Kidney (tissue), 14 donors: ENCODE results near the gene NPDC1. TPM values are rescaled to one million over a fixed set of nuclear protein-coding genes. Genes with fewer than 3 reads are reported as not detected.
"Not testable (repeated sequence)": the region's sequence is repeated elsewhere in the genome, so short reads cannot be mapped to it uniquely, and the experiment has no call there.

Experiments
- DNase-seq, 5 donors: peaks; one replicate each; pipeline ENCODE4 v3.0.0-alpha.2; 2013 to 2020
- FAIRE-seq: peaks from 2 replicates; lab custom pipeline; 2012; peaks lifted over from hg19 to GRCh38; lab: Jason Lieb, UNC
- H3K27ac ChIP-seq, 2 donors: one replicate each; pipeline ENCODE4 v1.7.0; 2013; ENCODE audit warnings: low read depth in 2 of 2, low read length in 2 of 2, inconsistent platforms in 1 of 2
- H3K27me3 ChIP-seq: one replicate; pipeline ENCODE4 v1.7.1; 2013; ENCODE audit warnings: low read length, inconsistent platforms; ENCODE audit not compliant: control insufficient read depth, insufficient read depth
- H3K36me3 ChIP-seq, 3 donors: one replicate each; pipeline versions ENCODE4 v1.7.0 to v1.7.1; 2013; ENCODE audit warnings: low read length in 3 of 3, control low read depth in 1 of 3, inconsistent platforms in 1 of 3; ENCODE audit not compliant: insufficient read depth in 3 of 3, control insufficient read depth in 2 of 3
- H3K4me1 ChIP-seq, 3 donors: one replicate each; pipeline versions ENCODE4 v1.7.0 to v1.7.1; 2013; ENCODE audit warnings: low read length in 3 of 3, inconsistent platforms in 1 of 3, low read depth in 1 of 3; ENCODE audit not compliant: control insufficient read depth in 2 of 3, insufficient read depth in 2 of 3
- H3K4me3 ChIP-seq, 3 donors: one replicate each; pipeline versions ENCODE4 v1.7.0 to v1.8.1; 2013; ENCODE audit warnings: low read length in 3 of 3, control low read depth in 1 of 3, inconsistent platforms in 1 of 3
- H3K9ac ChIP-seq, 3 donors: one replicate each; pipeline versions ENCODE4 v1.7.0 to v1.7.1; 2013; ENCODE audit warnings: low read length in 3 of 3, control low read depth in 1 of 3, inconsistent platforms in 1 of 3
- H3K9me3 ChIP-seq, 3 donors: one replicate each; pipeline versions ENCODE4 v1.7.0 to v1.7.1; 2013; ENCODE audit warnings: low read length in 3 of 3, control low read depth in 1 of 3, inconsistent platforms in 1 of 3; ENCODE audit not compliant: control insufficient read depth in 2 of 3, insufficient read depth in 1 of 3
- CTCF ChIP-seq: IDR thresholded peaks from 3 replicates; pipeline ENCODE4 v1.5.1; 2012; ENCODE audit warnings: mild to moderate bottlenecking, moderate library complexity, borderline replicate concordance; ENCODE audit not compliant: insufficient read depth; ENCODE audit errors: extremely low read depth
- intact Hi-C: fragments of 100-400 bp; cut with DNase I; formaldehyde crosslinking; loops from one replicate; pipeline ENCODE4 v1.11.1; 2022
- polyA plus RNA-seq: library from polyadenylated mRNA; stranded (reverse); fragments of 350-450 nt; fragmentation: Illumina TruSeq; extraction: RNeasy Lipid Tissue Mini Kit (QIAGEN cat#74804); gene quantifications from one replicate; pipeline ENCODE4 v1.2.3, GENCODE V29; 2014; ENCODE audit warnings: low read depth, low replicate concordance; ENCODE audit not compliant: insufficient read depth
- total RNA-seq: library from RNA; stranded (reverse); fragmentation: NEBNext Ultra II Directional; extraction: Animal tissue kit (Norgen Biotek cat#: 25700); gene quantifications from one replicate; pipeline ENCODE4 v1.2.1, GENCODE V29; 2021
- donor health status: control.
- donor health status: control.
- donor health status: control.
- donor health status: control.
- donor health status: control.
- donor health status: DM: yes; HTN: yes; CAD: no.
- donor health status: Normal renal cell carcinoma (clear cell type).

NPDC1 gene
- total and polyA plus RNA-seq, 2 donors from 2014 or later, result 80.2 to 189 TPM

GRCh38 chr9:137063311-137064026 lies 17.5 kb upstream of the NPDC1 start:
- intact Hi-C loops, result no loop called here
- Histone ChIP-seq H3K27ac (no peak overlapping the region), H3K4me3 (no peak overlapping the region), H3K36me3 (no peaks in the 10 kb centered on the region), H3K9ac (no peak overlapping the region), H3K27me3 (no peaks in the 10 kb centered on the region), H3K4me1 (peaks cover 0 to 4% (median 0%) of the 10 kb centered on the region in 3 donors), H3K9me3 (no peaks in the 10 kb centered on the region)
- FAIRE-seq (no peak), DNase-seq (no peak)
- no peak for TF ChIP-seq CTCF

- DNase-seq, H3K27me3 ChIP-seq, intact Hi-C loops, H3K4me3 ChIP-seq, H3K9me3 ChIP-seq, H3K4me1 ChIP-seq, H3K36me3 ChIP-seq, FAIRE-seq, H3K9ac ChIP-seq, H3K27ac ChIP-seq: not testable (repeated sequence)
These were observed 16.8 kb upstream of the NPDC1 start for GRCh38 chr9:137062798-137063197.

GRCh38 chr9:137062384-137062783 lies 16.4 kb upstream of the NPDC1 start:
- FAIRE-seq, result no peak
- H3K27ac ChIP-seq, result no peak overlapping the region

More at GRCh38 chr9:137062384-137062783, 16.4 kb upstream of the NPDC1 start:
- no peak for DNase-seq
- no peaks in the 10 kb centered on the region for H3K27me3 ChIP-seq
- intact Hi-C loops, result no loop called here
- H3K9me3 ChIP-seq, result no peaks in the 10 kb centered on the region
- H3K36me3 ChIP-seq, result no peaks in the 10 kb centered on the region
- peaks cover 0 to 2% (median 0%) of the 10 kb centered on the region in 3 donors for H3K4me1 ChIP-seq
- H3K4me3 ChIP-seq, result no peak overlapping the region
- TF ChIP-seq CTCF, result no peak
- no peak overlapping the region for H3K9ac ChIP-seq
